IPS-NIHi7 (cell line): ENCODE measurements around the gene CD80.

Experiments used
- DNase-seq: peaks from one replicate; pipeline ENCODE4 v3.0.0; 2012; ENCODE audit warnings: mixed read lengths; ENCODE audit errors: extremely low spot score

Gene CD80

DNA sequence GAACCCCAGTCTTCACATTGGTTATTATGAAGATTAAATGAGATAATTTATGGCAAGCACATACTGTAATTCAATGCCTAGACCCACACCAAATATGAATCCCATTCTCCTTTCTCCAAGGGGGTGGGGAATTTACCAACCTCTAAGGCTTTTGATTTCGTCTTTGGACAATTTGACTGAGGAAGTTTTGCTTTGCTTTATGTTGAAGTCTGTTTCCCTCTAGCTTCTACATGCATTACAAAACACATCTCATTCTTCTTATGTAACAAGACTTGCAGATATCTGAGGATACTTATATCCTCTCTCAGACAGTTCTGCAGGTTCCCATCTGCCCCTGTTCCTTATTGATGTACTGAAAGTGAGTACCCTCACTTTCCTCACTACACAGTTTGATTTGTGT is 12.2 kb downstream of the CD80 start:
- no peak for DNase-seq

DNA sequence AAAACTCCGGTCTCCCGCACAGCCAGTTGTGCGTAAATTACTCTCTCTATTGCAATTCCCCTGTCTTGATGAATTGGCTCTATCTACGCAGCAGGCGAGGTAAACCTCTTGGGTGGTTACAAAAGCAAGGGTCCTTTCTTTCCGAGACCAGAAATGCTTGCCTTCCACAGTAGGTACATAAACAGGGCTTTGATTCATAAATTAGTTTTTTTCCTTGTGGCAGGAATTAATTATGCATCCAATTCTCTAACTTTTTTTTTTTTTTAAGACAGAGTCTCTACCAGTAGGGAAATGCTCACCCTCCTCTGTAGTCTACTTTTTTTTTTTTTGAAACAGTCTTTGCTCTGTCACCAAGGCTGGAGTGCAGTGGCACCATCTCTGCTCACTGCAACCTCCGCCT is 16.3 kb downstream of the CD80 start:
- DNase-seq = no peak

DNA sequence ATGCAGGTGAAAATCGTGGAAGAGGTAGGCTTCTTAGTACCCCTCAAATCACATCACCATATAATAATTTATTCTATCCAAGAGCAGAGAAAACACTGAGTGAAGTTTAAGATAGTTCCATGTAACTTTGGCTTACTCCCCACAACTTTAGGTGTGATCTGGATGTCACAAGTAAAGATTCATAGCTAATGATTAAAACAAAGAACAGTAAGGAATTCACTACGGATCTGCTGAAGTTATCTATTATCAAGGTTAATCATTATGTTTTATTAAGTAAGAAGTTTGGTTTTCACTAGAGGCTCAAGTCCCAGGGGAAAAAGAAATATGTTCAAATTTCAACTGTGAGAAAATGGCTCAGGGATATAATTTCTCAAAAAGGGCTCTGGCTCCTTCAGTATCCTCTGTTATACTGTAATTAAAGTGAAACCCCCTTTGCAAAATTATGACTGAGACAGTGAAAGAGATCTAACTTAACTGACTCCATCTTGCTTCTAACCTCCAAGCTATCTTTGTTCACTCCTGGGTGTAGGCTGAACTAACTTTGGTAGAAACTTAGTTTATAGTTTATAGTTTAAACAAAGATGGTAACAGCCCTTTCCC is 17.1 kb downstream of the CD80 start:
- no peak for DNase-seq

DNA sequence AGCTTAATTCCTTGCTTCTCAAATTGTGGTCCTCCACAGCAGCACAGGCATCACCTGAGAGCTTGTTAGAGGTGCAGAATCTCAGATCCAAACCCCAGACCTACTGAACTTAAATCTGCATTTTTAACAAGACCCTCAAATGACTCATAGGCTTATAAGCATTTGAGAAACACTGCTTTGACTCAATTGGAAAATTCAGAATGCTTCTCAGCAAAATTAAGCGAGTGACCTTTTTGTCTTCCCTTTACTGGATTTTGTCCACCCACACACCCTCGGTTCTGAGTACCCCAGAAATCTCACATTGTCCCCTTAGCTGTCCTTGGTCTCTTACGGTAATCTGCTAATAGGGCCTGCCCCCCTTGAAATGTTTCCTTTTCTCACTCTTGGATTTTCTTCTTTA is 17.9 kb downstream of the CD80 start:
- no peak for DNase-seq

DNA sequence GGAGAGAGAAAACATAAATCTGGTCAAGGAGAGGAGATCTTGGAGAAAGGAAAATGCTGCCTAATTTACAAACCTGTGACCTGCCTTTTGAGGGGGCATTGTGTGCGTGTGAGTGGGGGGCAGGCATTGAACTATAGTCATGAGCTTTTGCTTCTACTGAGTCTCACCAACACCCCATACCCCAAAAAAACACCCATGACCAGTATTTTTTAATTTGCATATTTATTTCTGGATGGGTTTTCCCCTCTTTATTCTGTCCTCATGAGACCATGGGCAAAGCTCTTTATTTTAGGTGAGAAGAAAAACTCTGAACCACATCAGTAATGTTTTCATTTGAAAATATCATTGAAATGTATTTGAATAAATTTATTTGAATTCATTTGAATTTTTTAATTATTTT is 20.6 kb downstream of the CD80 start:
- DNase-seq = no peak

DNA sequence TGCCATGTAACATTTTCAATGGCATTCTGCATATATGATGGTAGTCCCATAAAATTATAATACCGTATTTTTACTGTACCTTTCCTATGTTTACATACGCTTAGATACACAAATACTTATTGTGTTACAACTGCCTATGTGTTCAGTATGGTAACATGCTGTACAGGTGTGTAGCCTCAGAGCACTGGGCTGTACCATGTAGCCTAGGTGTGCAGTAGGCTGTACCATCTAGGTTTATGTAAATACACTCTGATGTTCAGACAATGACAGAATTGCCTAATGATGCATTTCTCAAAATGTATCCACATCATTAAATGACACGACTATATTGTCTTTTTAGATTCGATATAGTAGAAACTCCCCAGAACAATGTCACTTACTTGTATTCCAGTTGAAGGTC is 22.7 kb downstream of the CD80 start:
- no peak for DNase-seq

DNA sequence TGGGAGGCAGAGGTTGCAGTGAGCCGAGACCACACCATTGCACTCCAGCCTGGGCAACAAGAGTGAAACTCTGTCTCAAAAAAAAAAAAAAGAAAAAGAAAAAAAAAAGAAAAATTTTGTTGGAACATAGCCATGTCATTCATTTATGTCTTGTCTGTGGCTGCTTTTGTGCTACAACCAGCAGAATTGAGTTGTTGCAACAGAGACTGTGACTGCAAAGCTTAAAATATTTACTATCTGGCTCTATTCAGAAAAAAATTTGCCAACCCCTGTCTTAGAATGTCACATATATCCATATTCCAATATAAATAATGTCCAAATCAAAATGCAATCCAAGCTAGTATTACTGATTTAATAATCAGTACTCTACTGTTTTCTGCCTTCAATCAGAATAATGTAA is 25.1 kb downstream of the CD80 start:
- DNase-seq = no peak

DNA sequence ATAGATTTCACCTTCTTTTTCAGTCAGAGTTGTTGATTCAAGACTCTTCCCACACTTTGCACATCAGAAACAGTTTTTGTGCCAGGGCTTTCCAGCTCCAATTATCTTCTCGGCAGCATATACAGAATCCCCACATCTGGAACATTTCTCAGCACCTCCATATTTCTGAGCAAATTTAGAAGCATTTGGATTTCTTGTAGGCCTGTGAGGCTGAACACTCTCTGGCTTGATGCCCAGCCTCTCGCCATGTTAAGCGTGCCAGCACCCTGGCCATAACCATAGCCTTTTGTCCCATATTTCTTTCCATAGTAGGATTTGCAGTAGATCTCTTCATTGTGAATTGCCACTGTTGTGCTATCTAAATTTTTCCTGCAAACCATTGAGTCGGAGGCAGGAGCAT is 28.3 kb downstream of the CD80 start:
- DNase-seq = no peak

DNA sequence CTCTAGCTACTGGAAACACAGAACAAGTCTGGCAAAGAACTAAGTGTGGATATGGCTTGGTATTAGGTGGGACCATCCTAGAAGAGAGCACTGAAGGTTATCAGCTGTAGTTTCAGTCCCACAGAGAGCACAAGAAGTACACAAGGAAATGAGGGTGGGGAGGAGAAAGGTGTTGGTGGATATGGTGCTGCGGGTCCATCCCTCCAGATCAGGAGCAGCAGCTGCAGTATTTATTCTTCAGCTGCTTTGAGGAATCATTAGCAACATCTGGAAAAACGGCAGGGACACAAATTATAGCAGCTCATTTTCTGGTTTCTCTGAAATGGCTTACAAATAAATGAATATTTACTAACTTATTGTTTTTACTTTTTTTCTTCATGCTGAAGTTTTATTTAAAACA is 29.0 kb downstream of the CD80 start:
- no peak for DNase-seq

DNA sequence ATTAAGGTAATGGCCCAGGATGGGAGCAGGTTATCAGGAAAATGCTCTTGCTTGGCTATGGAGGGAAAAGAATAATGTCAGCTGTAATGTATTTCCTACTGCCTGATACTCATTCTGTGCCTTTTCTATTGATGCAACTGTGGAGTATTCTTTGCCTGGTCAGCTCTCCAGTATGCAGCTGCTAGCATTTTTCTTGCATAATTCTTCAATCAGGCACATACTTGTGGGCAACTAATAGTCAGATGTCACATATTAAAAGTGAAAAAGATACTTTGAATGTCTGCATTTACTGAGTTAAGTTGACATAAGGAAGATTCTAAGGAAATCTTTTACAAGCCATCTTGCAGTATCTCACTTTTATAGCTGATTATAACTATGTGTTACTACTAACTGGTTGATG is 29.5 kb downstream of the CD80 start:
- DNase-seq = no peak

DNA sequence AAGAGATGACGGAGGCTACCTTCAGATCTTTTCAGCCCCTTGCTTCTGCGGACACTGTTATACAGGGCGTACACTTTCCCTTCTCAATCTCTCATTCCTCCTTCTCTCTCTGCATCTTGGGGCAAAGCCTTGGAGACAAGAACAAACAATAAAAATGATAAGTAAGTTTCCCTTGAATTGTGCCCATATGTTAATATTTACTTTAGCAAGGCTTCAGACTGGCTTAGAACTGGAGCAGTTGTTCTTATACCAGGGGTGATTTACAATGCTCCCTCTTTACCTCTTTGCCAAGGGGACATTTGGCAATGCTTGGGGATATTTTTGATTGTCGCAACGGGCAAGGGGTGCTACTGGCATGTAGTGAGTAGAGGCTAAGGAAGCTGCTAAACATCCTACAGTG is 31.7 kb downstream of the CD80 start:
- no peak for DNase-seq

DNA sequence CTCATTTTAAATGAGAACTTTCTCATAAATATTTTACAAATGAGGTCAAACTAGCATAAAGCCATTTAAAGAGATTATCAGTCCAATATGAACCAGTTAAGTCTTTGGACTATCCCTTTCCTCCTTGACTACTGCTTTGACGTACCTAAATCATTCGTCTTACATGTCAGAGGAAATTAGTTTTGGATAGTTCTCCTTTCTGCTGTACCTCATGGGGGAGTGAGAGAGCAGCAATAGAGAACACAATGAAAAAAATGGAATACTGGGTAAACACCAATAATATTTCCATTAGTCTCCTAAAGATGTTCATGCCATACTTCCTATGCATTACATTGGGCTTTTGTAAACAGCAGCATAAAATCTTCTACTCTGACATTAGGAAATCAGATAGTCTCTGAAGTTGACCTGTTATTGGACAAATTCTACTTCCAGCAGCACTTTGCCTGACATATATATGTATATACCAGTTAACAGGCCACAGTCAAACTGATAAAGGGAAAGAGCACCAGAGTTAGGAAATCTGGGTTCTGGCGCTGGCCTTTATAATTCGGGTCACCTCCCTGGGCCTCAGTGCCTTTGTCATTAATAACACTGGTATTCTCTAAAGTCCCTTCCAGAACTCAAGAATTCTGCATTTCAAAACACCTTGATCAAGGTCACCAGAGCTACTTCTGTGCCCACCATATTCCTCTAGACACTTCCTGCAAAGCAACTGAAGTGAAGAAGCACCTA is 34.3 kb downstream of the CD80 start:
- no peak for DNase-seq

DNA sequence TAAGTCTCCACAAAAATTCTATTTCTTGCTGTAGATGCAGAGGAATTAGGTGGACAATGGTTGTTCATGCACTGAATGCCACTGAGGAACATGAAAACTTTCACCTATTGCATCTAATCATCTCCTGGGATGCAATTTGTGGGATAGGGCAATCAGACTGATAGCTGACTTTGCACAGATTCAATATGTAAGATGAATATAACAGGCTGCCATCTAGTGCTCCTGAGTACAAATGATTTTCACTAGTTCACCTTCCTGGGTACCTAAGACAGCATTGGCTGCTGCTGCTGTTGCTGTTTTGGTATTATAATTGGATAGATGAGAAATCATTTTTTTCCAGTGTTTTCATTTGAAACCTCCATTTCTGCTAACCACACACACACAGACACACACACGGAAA is 41.4 kb downstream of the CD80 start:
- DNase-seq = no peak

DNA sequence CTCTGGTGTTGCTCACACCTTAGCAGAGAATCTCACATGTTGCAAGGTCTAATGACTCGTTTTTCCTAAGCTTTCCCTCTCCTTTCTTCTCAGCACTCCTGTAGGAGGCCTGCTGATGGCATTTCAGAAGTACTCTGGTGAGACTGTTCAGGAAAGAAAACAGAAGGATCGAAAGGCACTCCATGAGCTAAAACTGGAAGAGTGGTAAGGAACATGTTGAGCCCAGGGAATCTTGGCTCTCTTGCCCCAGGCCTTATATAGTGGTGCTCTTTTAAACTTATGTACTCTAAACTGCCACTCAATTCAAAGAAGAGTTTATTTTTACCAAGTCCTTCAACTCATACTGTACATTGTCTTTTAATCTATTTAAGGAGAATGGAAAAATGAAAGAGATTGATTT is 42.3 kb downstream of the CD80 start:
- DNase-seq = no peak

DNA sequence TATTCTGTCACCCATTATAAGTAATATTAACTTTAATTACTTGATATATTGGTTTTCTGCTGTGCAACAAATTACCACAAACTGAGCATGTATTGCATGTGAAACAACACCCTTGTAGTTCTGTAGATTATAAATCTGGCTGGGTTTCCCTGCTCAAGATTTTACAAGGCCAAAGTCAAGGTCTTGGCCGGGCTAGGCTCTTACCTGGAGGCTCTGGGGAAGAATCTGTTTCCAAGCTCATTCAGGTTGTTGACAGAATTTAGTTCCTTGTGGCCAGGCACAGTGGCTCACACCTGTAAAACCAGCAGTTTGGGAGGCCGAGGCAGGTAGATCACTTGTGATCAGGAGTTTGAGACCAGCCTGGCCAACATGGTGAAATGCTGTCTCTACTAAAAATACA is 44.8 kb downstream of the CD80 start:
- no peak for DNase-seq

DNA sequence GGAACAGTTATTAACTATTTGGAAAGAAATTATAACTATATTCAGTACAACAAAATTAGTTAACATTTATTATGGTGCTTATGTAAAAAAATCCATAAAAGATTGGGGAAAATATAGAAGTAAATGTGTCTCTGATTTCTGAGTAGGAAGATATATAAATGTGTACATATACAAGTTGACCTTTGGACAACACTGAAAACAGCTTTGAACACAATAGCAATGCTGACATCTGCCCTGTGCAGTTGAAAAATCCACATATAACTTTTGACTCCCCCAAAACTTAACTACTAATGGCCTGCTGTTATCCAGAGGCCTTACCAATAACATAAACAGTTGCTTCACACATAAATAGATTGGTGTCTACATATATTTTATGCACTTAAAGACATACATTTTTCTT is 48.7 kb downstream of the CD80 start:
- no peak for DNase-seq

DNA sequence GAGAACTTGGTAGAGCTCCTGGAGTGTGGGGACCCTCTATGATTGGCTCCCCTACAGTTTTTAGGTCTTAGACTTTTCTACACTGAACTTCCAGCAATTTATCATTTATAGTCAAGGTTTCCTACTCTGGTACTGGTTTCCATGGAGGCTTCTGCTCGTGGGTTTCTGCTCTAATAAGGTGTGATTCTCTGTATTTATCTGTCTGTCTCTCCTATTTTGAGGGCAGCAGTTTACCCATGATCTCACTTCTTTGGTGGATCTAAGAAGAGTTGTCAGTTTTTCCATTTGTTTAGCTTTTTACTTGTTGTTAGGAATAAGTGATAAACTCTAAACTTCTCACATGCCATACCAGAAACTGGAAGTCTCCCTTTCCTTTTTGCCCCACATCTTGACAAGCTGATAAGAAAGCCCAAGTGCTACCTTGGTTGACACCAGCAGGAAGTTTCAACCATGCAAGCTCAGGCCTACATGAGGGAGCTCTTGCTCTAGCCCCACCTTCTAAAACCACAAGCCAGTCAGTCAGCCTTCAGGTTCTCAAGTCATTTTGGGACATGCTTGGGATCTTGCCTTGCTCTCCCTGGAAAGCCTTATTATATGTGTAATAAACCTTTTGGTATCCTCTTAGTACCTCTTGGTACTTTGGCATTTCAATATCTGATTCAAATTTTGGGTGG is 51.1 kb downstream of the CD80 start:
- DNase-seq = no peak

DNA sequence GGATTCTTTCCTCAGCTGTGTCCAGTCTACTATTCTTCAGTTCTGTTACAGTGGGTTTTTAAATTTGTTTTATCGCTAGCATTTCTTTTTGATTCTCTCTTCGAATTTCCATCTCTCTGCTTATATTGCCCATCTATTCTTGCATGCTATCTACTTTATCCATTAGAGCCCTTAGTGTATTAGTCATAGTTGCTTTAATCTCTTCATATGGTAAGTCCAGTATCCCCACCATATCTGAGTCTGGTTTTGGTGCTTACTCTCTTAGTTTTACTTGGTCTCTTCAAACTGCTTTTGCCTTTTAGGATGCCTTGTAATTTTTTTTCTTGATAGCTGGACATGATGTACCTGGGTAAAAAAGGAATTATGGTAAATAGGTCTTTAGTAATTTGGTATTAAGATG is 52.0 kb downstream of the CD80 start:
- DNase-seq = no peak

DNA sequence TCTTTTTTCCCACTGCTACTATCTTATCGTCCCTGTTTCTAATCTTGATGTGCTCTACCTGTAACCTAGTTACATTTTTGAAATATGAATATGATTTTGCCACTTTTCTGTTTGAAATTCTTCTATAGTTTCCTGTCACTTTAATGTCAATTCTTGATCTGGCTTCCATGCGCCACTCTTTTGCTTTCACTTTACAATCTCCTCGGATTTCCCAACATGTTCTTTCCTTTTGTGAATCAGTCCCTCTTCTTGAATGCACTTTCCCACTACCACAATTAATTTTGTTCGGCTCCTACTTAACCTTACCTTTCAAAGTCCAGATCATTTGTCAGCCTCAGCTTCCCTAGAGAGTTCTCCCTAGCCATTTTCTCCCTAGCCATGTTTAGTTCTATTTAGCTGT is 52.8 kb downstream of the CD80 start:
- no peak for DNase-seq

DNA sequence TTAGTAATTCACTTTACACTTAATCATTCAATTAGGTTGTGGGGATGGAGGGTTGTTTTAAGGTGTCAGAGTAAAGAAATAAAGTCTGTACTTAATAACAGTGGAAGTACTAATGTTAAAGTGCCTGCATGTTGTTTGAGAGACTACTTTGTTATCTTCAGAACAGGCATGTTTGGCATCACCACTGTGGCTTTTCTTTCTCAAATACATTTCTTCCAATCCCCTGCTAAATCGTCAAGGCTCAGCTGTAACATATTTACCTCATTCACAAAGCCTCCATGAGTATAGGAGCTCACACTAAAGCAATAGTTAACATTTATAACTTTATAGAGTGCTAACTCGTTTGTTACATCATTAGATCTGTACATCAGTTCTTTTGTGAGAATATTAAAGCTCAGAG is 58.5 kb downstream of the CD80 start:
- no peak for DNase-seq

DNA sequence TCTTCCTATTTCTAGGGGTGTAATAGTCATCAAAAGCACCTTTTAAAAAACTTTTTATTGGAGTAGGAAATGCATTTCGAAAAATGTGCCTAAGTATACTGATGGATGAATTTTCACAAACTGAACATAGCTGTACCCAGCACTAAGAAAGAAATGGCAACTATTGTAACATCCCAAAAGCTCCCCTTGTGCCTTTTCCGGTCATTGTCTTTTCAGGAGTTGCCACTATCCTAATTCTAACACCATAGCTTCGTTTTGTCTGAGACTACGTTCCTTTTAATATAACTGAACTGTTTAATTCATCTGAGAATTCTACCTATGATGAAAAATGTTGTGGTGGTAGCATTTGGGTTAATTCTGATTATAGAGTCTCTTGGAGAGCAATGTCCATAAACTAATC is 59.1 kb downstream of the CD80 start:
- no peak for DNase-seq

DNA sequence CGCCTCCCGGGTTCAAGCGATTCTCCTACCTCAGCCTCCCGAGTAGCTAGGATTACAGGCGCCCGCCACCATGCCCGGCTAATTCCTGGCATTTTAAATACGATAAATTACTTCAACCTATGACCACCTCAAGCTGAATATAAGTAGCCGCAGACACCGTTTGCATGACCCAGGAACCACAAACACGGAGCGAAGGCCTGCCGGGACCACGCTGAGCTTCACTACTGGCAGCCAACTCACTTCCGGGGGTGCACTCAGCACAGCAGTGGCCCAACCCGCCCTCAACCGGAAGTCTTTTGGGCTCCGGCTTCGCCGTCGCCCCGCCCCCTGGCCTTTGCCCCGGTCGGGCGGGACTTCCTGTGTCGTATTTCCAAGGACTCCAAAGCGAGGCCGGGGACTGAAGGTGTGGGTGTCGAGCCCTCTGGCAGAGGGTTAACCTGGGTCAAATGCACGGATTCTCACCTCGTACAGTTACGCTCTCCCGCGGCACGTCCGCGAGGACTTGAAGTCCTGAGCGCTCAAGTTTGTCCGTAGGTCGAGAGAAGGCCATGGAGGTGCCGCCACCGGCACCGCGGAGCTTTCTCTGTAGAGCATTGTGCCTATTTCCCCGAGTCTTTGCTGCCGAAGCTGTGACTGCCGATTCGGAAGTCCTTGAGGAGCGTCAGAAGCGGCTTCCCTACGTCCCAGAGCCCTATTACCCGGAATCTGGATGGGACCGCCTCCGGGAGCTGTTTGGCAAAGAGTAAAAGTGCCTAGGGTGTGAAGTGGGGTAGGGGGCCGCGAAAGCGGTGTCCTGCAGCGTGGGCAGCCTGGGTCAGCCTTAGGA is 61.0 kb downstream of the CD80 start, which contains the start of gene TIMMDC1:
Gene TIMMDC1, plus strand, starts transcription at position 362 of the 826 bp plus-strand sequence. Its CDS starts 187 bp downstream, at position 549.
- peak; percentile 99 for DNase-seq
